Astrocyte of the cerebellum (primary cell): Measurements from ENCODE around the gene FRMD6.

Experiments used
- DNase-seq: peaks from one replicate; pipeline ENCODE4 v3.0.0-alpha.2; 2011; ENCODE audit warnings: low read depth
- H3K4me3 ChIP-seq: 2 replicates; pipeline ENCODE4 v1.5.1; 2011; ENCODE audit warnings: mild to moderate bottlenecking, low read depth, low read length, moderate library complexity
- in situ Hi-C: cut with HindIII; loops from 2 replicates; pipeline ENCODE4 v1.10.0; 2017; ENCODE audit warnings: low sequenced_read_pairs
- TF ChIP-seq, protein P1 (sequence below): IDR thresholded peaks from 2 replicates; pipeline ENCODE4 v1.5.1; 2012; ENCODE audit warnings: low read length, low read depth, moderate library complexity, mild to moderate bottlenecking; ENCODE audit errors: missing control alignments

FRMD6 gene

DNA sequence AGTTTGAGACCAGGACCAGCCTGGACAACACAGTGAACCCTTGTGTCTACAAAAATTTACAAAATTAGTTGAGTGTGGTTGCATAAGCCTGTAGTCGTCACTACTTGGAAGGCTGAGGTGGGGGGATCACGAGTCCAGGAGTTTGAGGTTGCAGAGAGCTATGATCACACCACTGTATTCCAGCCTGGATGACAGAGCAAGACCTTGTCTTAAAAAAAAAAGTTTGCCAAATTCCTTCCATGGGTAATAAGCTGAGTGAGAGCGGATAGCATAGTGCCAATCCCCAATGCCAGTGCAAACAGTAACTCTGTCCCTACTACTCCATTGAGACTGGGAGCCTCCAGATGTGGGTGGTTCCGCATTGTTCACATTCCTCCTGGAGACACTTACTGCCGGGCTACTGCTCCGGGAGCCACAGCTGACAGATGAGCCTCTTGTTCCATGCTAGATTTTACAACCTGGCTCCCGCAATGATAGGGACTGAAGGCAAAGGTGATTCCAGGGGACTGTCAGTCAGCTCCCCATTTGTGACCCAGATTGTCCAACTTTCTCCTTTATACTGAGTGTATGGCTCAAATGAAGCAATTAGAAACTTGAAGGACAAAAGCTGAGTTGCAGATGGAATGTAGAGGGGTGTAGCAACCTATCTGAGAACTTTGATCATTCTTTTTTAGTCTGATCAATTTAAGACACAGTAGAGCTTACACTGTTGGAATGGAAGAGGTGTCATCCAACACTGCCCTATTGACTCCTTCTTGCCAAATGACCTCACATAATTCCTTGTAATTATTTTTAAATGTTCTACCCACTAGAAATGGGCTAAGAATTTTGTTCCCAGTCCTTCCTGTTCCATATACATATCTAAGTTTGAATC lies 13.4 kb upstream of the FRMD6 start:
- no peak for DNase-seq
- TF ChIP-seq, protein P1, sequence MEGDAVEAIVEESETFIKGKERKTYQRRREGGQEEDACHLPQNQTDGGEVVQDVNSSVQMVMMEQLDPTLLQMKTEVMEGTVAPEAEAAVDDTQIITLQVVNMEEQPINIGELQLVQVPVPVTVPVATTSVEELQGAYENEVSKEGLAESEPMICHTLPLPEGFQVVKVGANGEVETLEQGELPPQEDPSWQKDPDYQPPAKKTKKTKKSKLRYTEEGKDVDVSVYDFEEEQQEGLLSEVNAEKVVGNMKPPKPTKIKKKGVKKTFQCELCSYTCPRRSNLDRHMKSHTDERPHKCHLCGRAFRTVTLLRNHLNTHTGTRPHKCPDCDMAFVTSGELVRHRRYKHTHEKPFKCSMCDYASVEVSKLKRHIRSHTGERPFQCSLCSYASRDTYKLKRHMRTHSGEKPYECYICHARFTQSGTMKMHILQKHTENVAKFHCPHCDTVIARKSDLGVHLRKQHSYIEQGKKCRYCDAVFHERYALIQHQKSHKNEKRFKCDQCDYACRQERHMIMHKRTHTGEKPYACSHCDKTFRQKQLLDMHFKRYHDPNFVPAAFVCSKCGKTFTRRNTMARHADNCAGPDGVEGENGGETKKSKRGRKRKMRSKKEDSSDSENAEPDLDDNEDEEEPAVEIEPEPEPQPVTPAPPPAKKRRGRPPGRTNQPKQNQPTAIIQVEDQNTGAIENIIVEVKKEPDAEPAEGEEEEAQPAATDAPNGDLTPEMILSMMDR = no peak
- no peak overlapping the region for H3K4me3 ChIP-seq
- in situ Hi-C loops = no loop called here

DNA sequence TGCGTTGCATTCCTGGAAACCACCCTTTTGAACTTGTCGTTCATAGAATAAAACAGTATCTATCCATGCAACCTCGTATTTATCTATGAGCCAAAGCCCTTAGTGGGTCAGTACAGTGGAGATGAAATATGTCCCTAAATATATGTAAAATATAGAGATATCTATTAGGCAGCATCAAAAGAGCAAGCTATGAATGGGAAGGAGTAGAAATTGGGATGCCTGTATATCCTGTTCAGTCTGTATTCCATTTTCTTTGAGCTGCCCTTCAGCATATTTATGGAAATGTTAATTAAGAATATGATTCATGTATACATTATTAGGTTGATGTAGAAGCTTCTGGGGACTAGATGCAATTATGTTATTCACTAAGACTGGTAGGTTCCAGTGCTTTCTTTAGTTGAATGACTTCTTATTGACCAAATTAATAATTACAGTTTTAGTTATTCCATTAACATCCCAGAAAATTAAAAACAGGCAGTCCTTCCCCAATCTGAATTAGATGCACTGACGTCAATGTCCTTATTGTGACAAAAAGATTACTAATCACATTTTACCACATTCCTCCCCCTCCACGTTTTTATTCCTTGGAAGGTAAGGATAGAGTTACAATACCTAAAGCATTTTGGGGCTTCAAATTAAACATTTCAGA lies 11.9 kb upstream of the FRMD6 start:
- TF ChIP-seq, protein P1 = no peak
- H3K4me3 ChIP-seq = no peak overlapping the region
- in situ Hi-C loops = no loop called here
- no peak for DNase-seq

DNA sequence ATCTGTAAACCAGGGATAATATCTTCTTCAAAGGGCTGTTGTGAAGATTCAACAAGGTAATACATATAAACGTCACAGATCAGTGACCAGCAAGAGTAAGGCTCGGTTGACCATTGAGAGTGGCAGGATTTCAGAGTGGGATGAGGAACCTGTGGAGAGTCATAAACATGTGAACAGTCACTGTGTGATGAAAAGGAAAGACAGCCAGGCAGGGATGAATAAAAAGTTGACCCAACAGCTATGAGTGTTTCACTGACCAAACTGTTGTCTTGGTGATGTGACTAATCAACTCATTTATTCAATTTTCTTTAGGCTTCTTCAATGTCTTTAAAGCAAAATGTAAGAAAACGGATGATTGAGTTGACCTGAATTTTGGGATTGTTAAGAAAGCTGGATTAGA lies 8.6 kb upstream of the FRMD6 start:
- no peak overlapping the region for H3K4me3 ChIP-seq
- TF ChIP-seq, protein P1 = no peak
- no peak for DNase-seq
- in situ Hi-C loops = no loop called here

DNA sequence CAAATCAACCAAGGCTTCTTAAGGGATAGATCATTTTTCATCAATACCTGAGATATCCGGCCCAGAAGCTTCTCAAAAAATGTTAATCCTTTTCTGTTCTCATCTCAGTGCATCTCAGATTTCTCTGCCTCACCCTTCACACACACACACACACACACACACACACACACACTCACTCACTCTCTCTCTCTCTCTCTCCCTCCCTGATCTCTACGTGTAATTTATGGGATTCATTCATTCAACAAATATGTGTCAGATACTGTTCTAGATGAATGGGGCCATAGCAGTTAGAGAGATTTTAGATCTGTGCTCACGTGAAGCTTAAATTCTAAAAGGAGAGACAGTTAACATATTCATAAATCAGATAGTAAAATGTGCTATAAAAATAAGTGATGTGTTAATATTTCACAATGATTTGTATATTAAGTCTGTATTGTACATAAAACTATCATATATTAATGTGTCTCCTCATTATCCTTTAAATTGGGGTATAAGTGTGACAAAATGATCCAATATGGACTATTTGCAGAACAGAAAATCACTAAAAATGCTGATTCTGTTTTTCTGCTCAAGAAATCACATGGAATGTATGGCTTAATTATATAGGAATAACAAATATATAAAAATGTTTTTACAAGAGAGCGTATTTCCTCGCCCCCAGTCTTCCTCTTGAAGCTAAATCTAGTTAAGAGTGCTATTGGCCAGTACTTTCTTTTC lies 7.3 kb upstream of the FRMD6 start:
- DNase-seq = no peak
- no peak overlapping the region for H3K4me3 ChIP-seq
- in situ Hi-C loops = no loop called here
- TF ChIP-seq, protein P1 = no peak

DNA sequence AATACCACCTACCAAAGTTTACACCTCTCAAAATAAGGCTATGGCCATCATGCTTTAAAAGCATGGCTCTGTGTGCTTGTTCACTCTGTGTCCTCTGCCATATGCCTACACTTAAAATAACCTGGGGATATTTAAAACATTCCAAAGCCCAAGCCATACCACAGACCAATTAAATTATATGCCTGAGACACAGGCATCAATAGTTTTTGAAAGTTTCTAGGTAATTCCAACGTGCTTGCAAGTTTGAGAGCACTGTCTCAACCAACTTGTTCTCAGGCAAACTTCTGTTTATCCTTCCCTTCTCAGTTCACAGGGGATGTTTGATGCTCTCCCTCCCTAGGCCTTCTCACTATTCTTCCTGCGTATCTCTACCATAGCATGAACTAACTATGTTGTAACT lies 3.4 kb upstream of the FRMD6 start:
- in situ Hi-C loops = no loop called here
- H3K4me3 ChIP-seq = no peak overlapping the region

More for the DNA sequence above, 3.4 kb upstream of the FRMD6 start:
- TF ChIP-seq, protein P1 = no peak
- no peak for DNase-seq
